Muscle of back (tissue), 11 donors: ENCODE data around the gene ADISSP. TPM values are rescaled to one million over a fixed set of nuclear protein-coding genes. Genes with fewer than 3 reads are reported as not detected.
A peak's percentile ranks its signal among the peaks of the same experiment; 100 is the strongest.
"Not testable (repeated sequence)": the region's sequence is repeated elsewhere in the genome, so short reads cannot be mapped to it uniquely, and the experiment has no call there.

Experiments
- DNase-seq, 3 donors: peaks; one replicate each; pipeline versions ENCODE4 v3.0.0 to v3.0.0-alpha.2; 2013
- polyA plus RNA-seq, 10 donors: library from polyadenylated mRNA; unstranded; fragments of 120-200 nt; gene quantifications; one replicate each; pipeline ENCODE4 v1.2.1, GENCODE V29; 2013; ENCODE audit not compliant: insufficient read length in 10 of 10

Gene ADISSP
- polyA plus RNA-seq, 10 donors: 14.2 to 28.0 (median 20.5) TPM

GRCh38 chr20:3800256-3800877 lies 32.8 kb upstream of the ADISSP start:
- no peak for DNase-seq

- peak in 2 of 3 donors; percentile 70 to 74 for DNase-seq
These were observed 31.3 kb upstream of the ADISSP start for GRCh38 chr20:3798908-3799248.

- DNase-seq: no peak
These were observed 30.8 kb upstream of the ADISSP start for GRCh38 chr20:3798373-3798768.

GRCh38 chr20:3797592-3798372 lies 30.2 kb upstream of the ADISSP start:
- no peak for DNase-seq

- DNase-seq: no peak
These were observed 29.6 kb upstream of the ADISSP start for GRCh38 chr20:3797226-3797545.

- peak in 1 of 3 donors; percentile 45 for DNase-seq
These were observed 29.1 kb upstream of the ADISSP start for GRCh38 chr20:3796477-3797225.

GRCh38 chr20:3795511-3796468 lies 28.2 kb upstream of the ADISSP start, which contains the start of gene CDC25B:
Gene CDC25B, plus strand, starts transcription at chr20:3796310. Its CDS starts 222 bp downstream, at chr20:3796532.
- peak; percentile 95 to 98 (median 96) for DNase-seq

- peak in 1 of 3 donors; percentile 4 for DNase-seq
These were observed 27.3 kb upstream of the ADISSP start for GRCh38 chr20:3794701-3795420.

- DNase-seq: not testable (repeated sequence)
These were observed 26.6 kb upstream of the ADISSP start for GRCh38 chr20:3794168-3794567.

- not testable (repeated sequence) for DNase-seq
These were observed 21.6 kb upstream of the ADISSP start for GRCh38 chr20:3789201-3789600.

- no peak for DNase-seq
These were observed 21.2 kb upstream of the ADISSP start for GRCh38 chr20:3788685-3789155.

- DNase-seq: peak in 1 of 3 donors; percentile 14
These were observed 19.9 kb upstream of the ADISSP start for GRCh38 chr20:3787324-3788014.

GRCh38 chr20:3786665-3787323 lies 19.2 kb upstream of the ADISSP start, which contains the start of gene CENPB:
Gene CENPB, minus strand, starts transcription at chr20:3786740. Its CDS starts 257 bp downstream, at chr20:3786483.
- peak; percentile 89 to 94 (median 93) for DNase-seq

- peak in 2 of 3 donors; percentile 68 to 85 for DNase-seq
These were observed 18.6 kb upstream of the ADISSP start for GRCh38 chr20:3786126-3786484.

GRCh38 chr20:3785240-3786125 lies 17.9 kb upstream of the ADISSP start:
- peak in 1 of 3 donors; percentile 53 for DNase-seq

- DNase-seq: peak in 1 of 3 donors; percentile 11
These were observed 17.3 kb upstream of the ADISSP start for GRCh38 chr20:3784863-3785239.

- DNase-seq: peak in 1 of 3 donors; percentile 13
These were observed 16.8 kb upstream of the ADISSP start for GRCh38 chr20:3784216-3784853.
